GM21515 (cell line): Measurements from ENCODE around the gene ZBTB11.
"Not testable (repeated sequence)": the region's sequence is repeated elsewhere in the genome, so short reads cannot be mapped to it uniquely, and the experiment has no call there.

Source experiments
- ATAC-seq: cut with Tn5 transposase; IDR thresholded peaks from one replicate; pipeline ENCODE4 v1.9.1; 2021; ENCODE audit not compliant: unreplicated experiment

The ZBTB11 gene

DNA sequence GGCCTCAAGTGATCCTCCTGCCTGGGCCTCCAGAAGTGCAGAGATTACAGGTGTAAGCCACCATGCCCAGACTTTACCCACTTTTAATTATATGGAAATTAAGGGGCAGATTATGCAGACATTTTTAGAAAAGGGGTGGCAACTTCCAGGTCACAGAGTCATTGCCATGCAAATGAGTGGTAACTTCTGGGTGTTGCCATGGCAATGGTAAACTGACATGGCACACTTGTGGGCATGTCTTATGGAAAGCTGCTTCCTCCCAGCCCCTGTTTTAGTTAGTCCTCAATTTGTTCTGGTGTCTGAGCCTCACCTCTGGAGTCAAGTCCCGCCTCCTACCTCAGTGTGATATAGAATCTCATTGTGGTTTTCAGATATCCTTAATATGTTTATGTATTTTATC is 53.3 kb downstream of the ZBTB11 start:
- ATAC-seq: no peak

- ATAC-seq: no peak
Measured at GRCh38 chr3:101619734-101620133, 57.2 kb downstream of the ZBTB11 start.

DNA sequence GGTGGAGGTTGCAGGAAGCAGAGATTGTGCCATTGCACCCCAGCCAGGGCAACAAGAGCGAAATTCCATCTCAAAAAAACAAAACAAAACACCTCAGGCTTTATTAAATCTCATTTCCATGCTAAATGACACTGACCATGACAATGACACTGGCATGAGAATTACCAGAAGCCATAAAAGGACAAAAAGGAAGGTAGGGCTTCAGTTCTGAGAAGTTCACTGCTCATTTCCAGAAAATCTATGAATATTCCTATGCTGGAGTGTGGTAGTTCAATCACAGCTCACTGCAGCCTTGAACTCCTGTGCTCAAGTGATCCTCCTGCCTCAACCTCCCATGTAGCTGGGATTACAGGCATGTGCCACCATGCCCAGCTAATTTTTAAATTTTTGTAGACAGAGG is 58.2 kb downstream of the ZBTB11 start:
- no peak for ATAC-seq

GRCh38 chr3:101617478-101617877 is 59.5 kb downstream of the ZBTB11 start:
- no peak for ATAC-seq

DNA sequence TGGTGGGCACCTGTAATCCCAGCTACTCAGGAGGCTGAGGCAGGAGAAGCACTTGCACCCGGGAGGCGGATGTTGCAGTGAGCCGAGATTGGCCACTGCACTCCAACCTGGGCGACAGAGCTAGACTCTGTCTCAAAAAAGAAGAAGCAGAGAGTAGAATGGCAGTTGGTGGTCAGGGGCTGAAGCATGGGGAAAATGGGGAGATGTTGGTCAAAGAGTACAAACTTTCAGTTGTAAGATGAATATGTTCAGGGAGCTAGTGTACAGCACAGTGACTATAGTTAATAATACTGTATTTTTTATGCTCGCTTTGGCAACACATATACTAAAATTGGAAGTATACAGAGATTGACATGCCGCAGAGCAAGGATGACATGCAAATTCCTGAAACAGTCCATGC is 61.4 kb downstream of the ZBTB11 start:
- peak; percentile 43 for ATAC-seq

GRCh38 chr3:101613014-101613413 is 63.9 kb downstream of the ZBTB11 start:
- ATAC-seq: not testable (repeated sequence)

GRCh38 chr3:101611023-101611422 is 65.9 kb downstream of the ZBTB11 start:
- ATAC-seq: peak; percentile 83

DNA sequence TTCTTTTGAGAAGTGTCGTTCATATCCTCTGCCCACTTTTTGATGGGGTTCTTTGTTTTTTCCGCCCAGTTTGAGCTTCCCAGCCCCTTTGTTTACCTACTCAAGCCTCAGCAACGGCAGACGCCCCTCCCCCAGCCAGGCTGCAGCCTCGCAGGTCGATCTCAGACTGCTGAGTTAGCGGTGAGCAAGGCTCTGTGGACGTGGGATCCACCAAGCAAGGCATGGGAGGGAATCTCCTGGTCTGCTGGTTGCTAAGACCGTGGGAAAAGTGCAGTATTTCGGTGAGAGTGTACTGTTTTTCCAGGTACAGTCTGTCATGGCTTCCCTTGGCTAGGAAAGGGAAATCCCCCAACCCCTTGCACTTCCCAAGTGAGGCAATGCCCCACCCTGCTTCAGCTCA is 71.5 kb downstream of the ZBTB11 start:
- not testable (repeated sequence) for ATAC-seq

- no peak for ATAC-seq
Measured at GRCh38 chr3:101603184-101603583, 73.7 kb downstream of the ZBTB11 start.

DNA sequence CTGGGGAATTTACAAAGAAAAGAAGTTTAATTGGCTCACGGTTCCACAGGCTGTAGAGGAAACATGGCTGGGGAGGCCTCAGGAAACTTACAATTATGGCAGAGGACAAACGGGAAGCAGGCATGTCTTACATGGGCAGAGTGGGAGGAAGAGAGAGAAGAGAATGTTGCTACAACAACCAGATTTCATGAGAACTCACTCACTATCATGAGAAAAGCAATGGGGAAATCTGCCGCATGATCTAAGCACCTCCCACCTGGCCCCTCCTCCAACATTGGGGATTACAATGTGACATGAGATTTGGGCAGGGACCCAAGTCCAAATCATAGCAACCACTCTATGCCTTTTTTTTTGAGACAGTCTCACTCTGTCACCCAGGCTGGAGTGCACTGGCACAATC is 74.2 kb downstream of the ZBTB11 start:
- ATAC-seq: no peak
